Fibroblast of lung (primary cell): Measurements from ENCODE around the gene SLC5A6. TPM values are rescaled to one million over a fixed set of nuclear protein-coding genes. Genes with fewer than 3 reads are reported as not detected.

Source experiments
- DNase-seq, 2 donors: peaks; one replicate each; pipeline versions ENCODE4 v3.0.0 to v3.0.0-alpha.2; 2010; ENCODE audit warnings: low read depth in 2 of 2
- H2AFZ ChIP-seq: 2 replicates; pipeline ENCODE4 v1.5.1; 2012; ENCODE audit warnings: low read length, control low read depth, inconsistent platforms
- H3K27ac ChIP-seq: 2 replicates; pipeline ENCODE4 v1.5.1; 2011; ENCODE audit warnings: low read length, control low read depth; ENCODE audit not compliant: insufficient read depth
- H3K27me3 ChIP-seq: 2 replicates; pipeline ENCODE4 v1.5.1; 2011; ENCODE audit warnings: mild to moderate bottlenecking, low read length; ENCODE audit not compliant: control insufficient read depth, insufficient read depth
- H3K36me3 ChIP-seq: 2 replicates; pipeline ENCODE4 v1.5.1; 2011; ENCODE audit warnings: low read length; ENCODE audit not compliant: control insufficient read depth, insufficient read depth
- H3K4me1 ChIP-seq: 2 replicates; pipeline ENCODE4 v1.5.1; 2011; ENCODE audit warnings: low read length; ENCODE audit not compliant: control insufficient read depth, insufficient read depth; ENCODE audit errors: extremely low read depth
- H3K4me2 ChIP-seq: 2 replicates; pipeline ENCODE4 v1.5.1; 2011; ENCODE audit warnings: low read length, control low read depth; ENCODE audit not compliant: insufficient read depth; ENCODE audit errors: extremely low read depth
- H3K4me3 ChIP-seq, 4 experiments: fragments of 200-600 bp in 1 of 4; sonication (generic) in 1 of 4; replicated peaks in 1 of 4; 2 replicates each; pipeline ENCODE4 v1.5.1; 2011 to 2016; ENCODE audit warnings: low read length in 4 of 4, low read depth in 3 of 4, mild to moderate bottlenecking in 3 of 4, control low read depth in 2 of 4, inconsistent platforms in 1 of 4, mixed read lengths in 1 of 4; ENCODE audit not compliant: insufficient read depth in 1 of 4; ENCODE audit errors: control extremely low read depth in 1 of 4
- H3K79me2 ChIP-seq: 2 replicates; pipeline ENCODE4 v1.5.1; 2012; ENCODE audit warnings: mild to moderate bottlenecking, low read length, inconsistent platforms; ENCODE audit not compliant: control insufficient read depth, insufficient read depth
- H3K9ac ChIP-seq: 2 replicates; pipeline ENCODE4 v1.5.1; 2011; ENCODE audit warnings: mild to moderate bottlenecking, low read length, control low read depth; ENCODE audit not compliant: insufficient read depth
- H3K9me3 ChIP-seq: 2 replicates; pipeline ENCODE4 v1.5.1; 2012; ENCODE audit warnings: low read depth, low read length; ENCODE audit not compliant: control insufficient read depth, insufficient read depth
- H4K20me1 ChIP-seq: 2 replicates; pipeline ENCODE4 v1.5.1; 2011; ENCODE audit warnings: low read length; ENCODE audit not compliant: control insufficient read depth, insufficient read depth; ENCODE audit errors: extremely low read depth
- CTCF ChIP-seq, 2 donors: IDR thresholded peaks in 1 of 2; conservative IDR thresholded peaks in 1 of 2; 1 replicate in 1 of 2; 2 replicates in 1 of 2; pipeline ENCODE4 v1.5.1; 2011 to 2012; ENCODE audit warnings: low read length in 2 of 2, control low read depth in 1 of 2, inconsistent platforms in 1 of 2, low read depth in 1 of 2, mild to moderate bottlenecking in 1 of 2
- EZH2 ChIP-seq: IDR thresholded peaks from 2 replicates; pipeline ENCODE4 v1.5.1; 2012; ENCODE audit warnings: low read length, control low read depth, mild to moderate bottlenecking; ENCODE audit errors: missing control alignments
- polyA plus RNA-seq, 2 donors: library from polyadenylated mRNA; depleted of rRNA in 1 of 2; stranded (reverse) in 1 of 2; unstranded in 1 of 2; fragments of >200 nt; gene quantifications; 2 replicates each; pipeline ENCODE4 v1.2.1, GENCODE V29; 2011 to 2012; ENCODE audit warnings: missing spikeins in 1 of 2
- total RNA-seq: library from RNA; depleted of rRNA; stranded (reverse); fragments of >200 nt; gene quantifications from 2 replicates; pipeline ENCODE4 v1.2.1, GENCODE V29; 2014

Gene SLC5A6
- total and polyA plus RNA-seq, 2 donors (not counting 1 experiment from before 2014, with no cell fraction given): 11.5 to 13.9 TPM

GRCh38 chr2:27241761-27242613 is 29.9 kb upstream of the SLC5A6 start:
- Histone ChIP-seq H3K27ac (no peak overlapping the region), H3K79me2 (no peaks in the 10 kb centered on the region), H3K4me2 (no peak overlapping the region), H3K27me3 (no peaks in the 10 kb centered on the region), H2AFZ (no peak overlapping the region), H3K4me1 (no peaks in the 10 kb centered on the region), H3K36me3 (peaks cover 45% of the 10 kb centered on the region), H3K9ac (no peak overlapping the region), H3K9me3 (no peaks in the 10 kb centered on the region), H3K4me3 (no peak overlapping the region), H4K20me1 (no peaks in the 10 kb centered on the region)
- DNase-seq: no peak
- no peak for TF ChIP-seq EZH2
- no peak for TF ChIP-seq CTCF (conservative IDR thresholded peaks at IDR 0.05 in 1 of 2, IDR thresholded peaks at IDR 0.05 in 1 of 2; ENCODE audit: low read depth in 1 of 2, low read length in 2 of 2)

GRCh38 chr2:27240406-27240805 is 28.3 kb upstream of the SLC5A6 start:
- Histone ChIP-seq H3K4me1 (no peaks in the 10 kb centered on the region), H4K20me1 (no peaks in the 10 kb centered on the region), H3K4me3 (no peak overlapping the region), H3K36me3 (peaks cover 45% of the 10 kb centered on the region), H3K27ac (no peak overlapping the region), H3K9ac (no peak overlapping the region), H3K9me3 (no peaks in the 10 kb centered on the region), H3K27me3 (no peaks in the 10 kb centered on the region), H3K79me2 (no peaks in the 10 kb centered on the region), H2AFZ (no peak overlapping the region), H3K4me2 (no peak overlapping the region)
- DNase-seq: no peak
- TF ChIP-seq CTCF (conservative IDR thresholded peaks at IDR 0.05 in 1 of 2, IDR thresholded peaks at IDR 0.05 in 1 of 2; ENCODE audit: low read depth in 1 of 2, low read length in 2 of 2): no peak
- TF ChIP-seq EZH2: no peak

- TF ChIP-seq EZH2: no peak
- no peak for TF ChIP-seq CTCF (conservative IDR thresholded peaks at IDR 0.05 in 1 of 2, IDR thresholded peaks at IDR 0.05 in 1 of 2; ENCODE audit: low read depth in 1 of 2, low read length in 2 of 2)
- no peak for DNase-seq
- Histone ChIP-seq H3K9me3 (no peaks in the 10 kb centered on the region), H3K79me2 (no peaks in the 10 kb centered on the region), H3K36me3 (peaks cover 48% of the 10 kb centered on the region), H3K27me3 (no peaks in the 10 kb centered on the region), H2AFZ (no peak overlapping the region), H3K9ac (no peak overlapping the region), H3K27ac (no peak overlapping the region), H3K4me3 (no peak overlapping the region), H3K4me1 (no peaks in the 10 kb centered on the region), H4K20me1 (no peaks in the 10 kb centered on the region), H3K4me2 (no peak overlapping the region)
Observed at GRCh38 chr2:27238976-27239375, 26.9 kb upstream of the SLC5A6 start.
